Neural progenitor cell (in vitro differentiated cells): Measurements from ENCODE around the gene TUB.

Experiments
- EZH2 ChIP-seq: fragments of 200-600 bp; sonication (generic); IDR thresholded peaks from 2 replicates; pipeline ENCODE4 v1.6.1; 2017; ENCODE audit warnings: antibody characterized with exemption, mild to moderate bottlenecking, moderate library complexity
- EZH2phosphoT487 ChIP-seq: fragments of 200-600 bp; sonication (generic); IDR thresholded peaks from 2 replicates; pipeline ENCODE4 v1.6.1; 2017; ENCODE audit warnings: antibody characterized with exemption
- TF ChIP-seq, protein P1 (sequence below): fragments of 200-600 bp; sonication (generic); IDR thresholded peaks from 2 replicates; pipeline ENCODE4 v1.5.1; 2017; ENCODE audit warnings: antibody characterized with exemption, mild to moderate bottlenecking

DNA sequence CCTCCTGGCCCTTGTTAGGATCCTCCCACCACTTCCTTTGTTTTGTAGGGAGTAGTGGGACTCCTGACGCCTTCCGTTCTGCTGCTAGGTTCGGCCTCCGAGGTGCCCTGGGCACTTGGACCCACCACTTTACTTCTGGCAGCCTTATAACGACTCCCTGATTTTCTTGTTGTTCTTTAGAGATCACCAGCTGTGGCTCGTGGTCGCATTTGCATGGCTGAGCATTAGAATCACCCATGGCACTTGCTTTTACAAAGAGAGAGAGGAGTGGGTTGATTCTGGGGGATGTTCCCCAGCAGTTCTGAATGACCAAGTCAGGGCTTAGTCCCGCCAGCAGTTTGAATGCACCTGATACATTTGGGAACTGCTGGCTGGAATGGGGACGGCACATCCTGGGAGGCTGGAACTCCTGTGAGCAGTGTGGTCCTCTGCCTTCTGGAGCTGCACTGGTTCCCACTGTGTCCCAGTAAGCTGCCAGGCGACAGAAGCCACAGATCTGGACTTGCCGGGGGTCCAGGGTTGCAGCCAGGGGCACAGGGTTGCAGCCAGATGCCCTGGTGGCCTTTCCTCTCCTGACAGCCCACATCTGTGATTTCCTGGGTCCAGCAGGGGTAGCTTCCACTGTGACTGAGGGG is 4.1 kb downstream of the TUB start:
- no peak for TF ChIP-seq EZH2
- TF ChIP-seq, protein P1, sequence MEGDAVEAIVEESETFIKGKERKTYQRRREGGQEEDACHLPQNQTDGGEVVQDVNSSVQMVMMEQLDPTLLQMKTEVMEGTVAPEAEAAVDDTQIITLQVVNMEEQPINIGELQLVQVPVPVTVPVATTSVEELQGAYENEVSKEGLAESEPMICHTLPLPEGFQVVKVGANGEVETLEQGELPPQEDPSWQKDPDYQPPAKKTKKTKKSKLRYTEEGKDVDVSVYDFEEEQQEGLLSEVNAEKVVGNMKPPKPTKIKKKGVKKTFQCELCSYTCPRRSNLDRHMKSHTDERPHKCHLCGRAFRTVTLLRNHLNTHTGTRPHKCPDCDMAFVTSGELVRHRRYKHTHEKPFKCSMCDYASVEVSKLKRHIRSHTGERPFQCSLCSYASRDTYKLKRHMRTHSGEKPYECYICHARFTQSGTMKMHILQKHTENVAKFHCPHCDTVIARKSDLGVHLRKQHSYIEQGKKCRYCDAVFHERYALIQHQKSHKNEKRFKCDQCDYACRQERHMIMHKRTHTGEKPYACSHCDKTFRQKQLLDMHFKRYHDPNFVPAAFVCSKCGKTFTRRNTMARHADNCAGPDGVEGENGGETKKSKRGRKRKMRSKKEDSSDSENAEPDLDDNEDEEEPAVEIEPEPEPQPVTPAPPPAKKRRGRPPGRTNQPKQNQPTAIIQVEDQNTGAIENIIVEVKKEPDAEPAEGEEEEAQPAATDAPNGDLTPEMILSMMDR = no peak
- no peak for TF ChIP-seq EZH2phosphoT487
